Measurements from ENCODE around the gene ISLR2. TPM values are rescaled to one million over a fixed set of nuclear protein-coding genes. Genes with fewer than 3 reads are reported as not detected.

ISLR2 gene
- total RNA-seq, 1 donor from 2014 or later, result 1.0 TPM

DNA sequence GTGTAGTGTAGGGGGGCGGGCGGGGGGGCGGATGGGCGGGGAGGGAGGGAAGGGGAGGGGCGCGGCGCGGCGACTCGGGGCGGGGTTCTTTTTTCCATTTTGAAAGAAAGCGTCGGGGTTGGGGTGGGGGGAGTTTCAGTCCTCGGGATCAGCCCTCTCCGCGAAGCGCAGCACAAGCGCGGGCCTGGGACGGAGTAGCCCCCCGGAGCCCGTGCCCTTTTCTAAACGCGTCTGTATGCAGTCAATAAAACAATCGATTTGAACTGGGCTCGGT is 6.1 kb downstream of the ISLR2 start:
- TF ChIP-seq, protein P1, sequence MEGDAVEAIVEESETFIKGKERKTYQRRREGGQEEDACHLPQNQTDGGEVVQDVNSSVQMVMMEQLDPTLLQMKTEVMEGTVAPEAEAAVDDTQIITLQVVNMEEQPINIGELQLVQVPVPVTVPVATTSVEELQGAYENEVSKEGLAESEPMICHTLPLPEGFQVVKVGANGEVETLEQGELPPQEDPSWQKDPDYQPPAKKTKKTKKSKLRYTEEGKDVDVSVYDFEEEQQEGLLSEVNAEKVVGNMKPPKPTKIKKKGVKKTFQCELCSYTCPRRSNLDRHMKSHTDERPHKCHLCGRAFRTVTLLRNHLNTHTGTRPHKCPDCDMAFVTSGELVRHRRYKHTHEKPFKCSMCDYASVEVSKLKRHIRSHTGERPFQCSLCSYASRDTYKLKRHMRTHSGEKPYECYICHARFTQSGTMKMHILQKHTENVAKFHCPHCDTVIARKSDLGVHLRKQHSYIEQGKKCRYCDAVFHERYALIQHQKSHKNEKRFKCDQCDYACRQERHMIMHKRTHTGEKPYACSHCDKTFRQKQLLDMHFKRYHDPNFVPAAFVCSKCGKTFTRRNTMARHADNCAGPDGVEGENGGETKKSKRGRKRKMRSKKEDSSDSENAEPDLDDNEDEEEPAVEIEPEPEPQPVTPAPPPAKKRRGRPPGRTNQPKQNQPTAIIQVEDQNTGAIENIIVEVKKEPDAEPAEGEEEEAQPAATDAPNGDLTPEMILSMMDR (IDR thresholded peaks at IDR 0.05; ENCODE audit: insufficient read depth, low read length, poor library complexity, severe bottlenecking), result no peak
- peak overlapping the region; percentile 36 for H3K4me3 ChIP-seq (ENCODE audit: low read depth, low read length)
- DNase-seq (ENCODE audit: low read depth), result no peak
- H3K27me3 ChIP-seq (ENCODE audit: control insufficient read depth, insufficient read depth, low read length), result peaks cover 53% of the 10 kb centered on the region
- H3K36me3 ChIP-seq (ENCODE audit: control insufficient read depth, insufficient read depth, low read length), result no peaks in the 10 kb centered on the region

DNA sequence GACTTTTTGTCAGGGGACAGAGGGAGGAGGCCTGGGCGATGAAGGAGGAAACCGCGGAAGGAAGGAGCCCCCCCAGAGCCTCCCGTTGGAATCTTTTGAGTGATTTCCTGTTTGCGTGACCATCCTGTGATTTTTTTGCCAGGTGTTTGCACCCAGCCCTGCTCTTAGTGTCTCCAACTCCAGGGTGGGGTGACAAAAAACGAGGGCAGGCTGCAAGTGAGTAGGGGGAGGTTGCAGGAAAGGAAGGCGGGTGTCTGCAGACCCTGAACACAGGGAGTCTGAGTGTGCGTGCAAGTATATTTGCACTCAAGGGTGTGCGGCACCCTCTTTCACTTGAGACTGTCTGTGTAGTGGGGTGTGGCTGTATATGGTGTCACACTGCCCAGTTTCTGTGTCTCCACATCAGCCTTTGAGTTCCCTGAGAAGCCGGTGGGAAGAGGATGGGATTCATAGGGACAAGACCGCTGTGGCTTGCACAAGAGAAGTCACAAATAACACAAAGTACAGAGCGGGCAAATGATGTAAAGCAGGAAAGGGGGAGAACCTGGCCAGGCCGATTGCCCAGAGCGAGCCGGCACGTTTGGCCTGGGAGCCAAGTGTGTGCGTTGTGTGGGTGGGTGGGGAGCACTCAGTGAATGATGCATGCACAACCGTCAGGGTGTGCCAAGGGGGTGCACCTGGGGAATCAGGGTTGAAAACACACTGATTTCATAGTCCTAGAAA is 6.6 kb downstream of the ISLR2 start:
- TF ChIP-seq, protein P1 (IDR thresholded peaks at IDR 0.05; ENCODE audit: insufficient read depth, low read length, poor library complexity, severe bottlenecking), result no peak
- Histone ChIP-seq H3K36me3 (ENCODE audit: control insufficient read depth, insufficient read depth, low read length) (no peaks in the 10 kb centered on the region), H3K4me3 (ENCODE audit: low read depth, low read length) (peak overlapping the region; percentile 36), H3K27me3 (ENCODE audit: control insufficient read depth, insufficient read depth, low read length) (peaks cover 48% of the 10 kb centered on the region)
- DNase-seq (ENCODE audit: low read depth), result no peak

DNA sequence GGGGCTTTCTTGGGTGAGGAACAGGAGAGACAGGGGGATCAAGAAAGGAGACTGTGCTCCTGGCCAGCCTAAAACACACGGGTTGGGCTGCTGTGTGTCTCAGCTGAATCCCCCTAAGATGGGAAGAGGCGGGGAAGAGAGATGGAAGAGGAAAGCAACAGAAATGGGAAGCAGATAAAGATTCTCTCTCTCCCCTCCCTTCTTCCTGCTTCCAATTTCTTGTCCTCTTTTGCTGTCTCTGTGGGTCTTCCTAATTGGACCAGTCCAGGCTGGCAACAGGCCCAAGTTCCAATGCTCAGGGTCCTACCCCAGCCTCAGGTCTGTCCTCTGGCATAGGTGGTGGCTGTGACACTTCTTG is 7.1 kb downstream of the ISLR2 start:
- no peak overlapping the region for H3K4me3 ChIP-seq (ENCODE audit: low read depth, low read length)
- peaks cover 43% of the 10 kb centered on the region for H3K27me3 ChIP-seq (ENCODE audit: control insufficient read depth, insufficient read depth, low read length)
- DNase-seq (ENCODE audit: low read depth), result no peak
- no peaks in the 10 kb centered on the region for H3K36me3 ChIP-seq (ENCODE audit: control insufficient read depth, insufficient read depth, low read length)
- TF ChIP-seq, protein P1 (IDR thresholded peaks at IDR 0.05; ENCODE audit: insufficient read depth, low read length, poor library complexity, severe bottlenecking), result no peak

DNA sequence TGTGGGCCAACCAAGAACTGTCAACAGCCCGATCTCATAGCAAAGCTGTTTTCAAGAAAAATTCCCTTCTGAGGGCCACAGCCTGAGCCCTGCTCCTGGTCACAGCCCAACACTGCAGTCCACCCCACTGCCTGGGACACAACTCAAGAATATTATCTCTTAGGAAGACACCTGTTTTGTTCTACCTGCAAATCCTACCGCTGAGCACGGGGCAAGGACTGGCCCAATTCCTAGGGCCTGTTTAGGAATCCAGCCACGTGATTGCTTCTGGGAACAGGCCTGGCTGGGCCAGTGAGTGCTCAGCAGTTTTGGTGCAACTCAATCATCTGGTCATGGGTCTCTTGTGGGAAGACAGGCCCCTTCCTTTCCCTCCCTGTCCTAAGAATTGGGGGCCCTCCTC is 8.3 kb downstream of the ISLR2 start:
- Histone ChIP-seq H3K27me3 (ENCODE audit: control insufficient read depth, insufficient read depth, low read length) (peaks cover 31% of the 10 kb centered on the region), H3K36me3 (ENCODE audit: control insufficient read depth, insufficient read depth, low read length) (no peaks in the 10 kb centered on the region), H3K4me3 (ENCODE audit: low read depth, low read length) (no peak overlapping the region)
- DNase-seq (ENCODE audit: low read depth), result no peak
- TF ChIP-seq, protein P1 (IDR thresholded peaks at IDR 0.05; ENCODE audit: insufficient read depth, low read length, poor library complexity, severe bottlenecking), result no peak

DNA sequence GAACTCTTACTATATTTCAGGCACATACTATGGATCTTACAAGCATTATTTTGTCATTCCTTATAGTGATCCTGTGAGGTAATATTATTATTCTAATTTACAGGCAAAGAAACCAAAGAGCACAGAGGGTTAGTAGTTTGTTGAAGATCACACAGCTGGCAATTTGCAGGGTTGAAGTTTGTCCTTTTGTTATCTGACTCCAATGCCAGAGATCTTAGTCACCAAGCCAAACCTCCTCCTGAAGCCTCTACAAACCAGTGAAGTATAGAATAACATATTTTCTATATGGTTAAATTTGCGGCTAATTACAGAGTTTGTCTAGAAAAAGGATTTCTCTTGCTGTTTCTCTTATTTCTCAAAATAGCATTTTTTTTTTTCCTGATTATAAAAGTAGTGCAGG is 11.2 kb downstream of the ISLR2 start:
- Histone ChIP-seq H3K36me3 (ENCODE audit: control insufficient read depth, insufficient read depth, low read length) (no peaks in the 10 kb centered on the region), H3K27me3 (ENCODE audit: control insufficient read depth, insufficient read depth, low read length) (peaks cover 12% of the 10 kb centered on the region), H3K4me3 (ENCODE audit: low read depth, low read length) (no peak overlapping the region)
- TF ChIP-seq, protein P1 (IDR thresholded peaks at IDR 0.05; ENCODE audit: insufficient read depth, low read length, poor library complexity, severe bottlenecking), result no peak
- no peak for DNase-seq (ENCODE audit: low read depth)

DNA sequence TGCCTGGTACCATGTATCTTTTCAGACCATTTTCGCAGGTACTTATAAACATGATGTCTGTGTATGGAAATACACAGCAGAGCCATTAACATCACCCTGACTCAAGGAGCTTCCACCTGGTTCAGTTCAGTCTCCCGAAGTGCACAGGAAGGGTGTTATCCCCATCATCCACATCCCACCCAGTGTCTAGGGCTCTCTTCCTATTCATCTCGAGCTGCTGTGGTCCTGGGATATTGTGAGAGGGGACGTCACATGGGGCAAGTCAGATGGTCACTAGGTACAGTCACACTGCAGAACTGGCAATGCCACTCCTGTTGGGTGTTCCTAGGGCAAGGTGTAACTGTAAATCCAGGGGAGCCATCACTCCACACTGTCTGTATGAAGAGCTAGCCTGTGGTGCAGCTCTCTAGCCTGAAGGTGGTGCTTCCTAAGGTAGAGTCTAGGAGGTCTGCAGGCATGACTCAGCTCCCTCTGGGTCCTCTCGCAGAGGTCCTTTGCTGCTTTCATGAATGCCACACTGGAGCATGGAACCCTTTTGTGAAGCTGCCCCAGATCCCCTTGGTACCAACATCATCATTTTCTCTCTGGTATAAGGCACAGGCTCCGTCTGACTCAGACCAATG is 13.9 kb downstream of the ISLR2 start:
- Histone ChIP-seq H3K4me3 (ENCODE audit: low read depth, low read length) (no peak overlapping the region), H3K36me3 (ENCODE audit: control insufficient read depth, insufficient read depth, low read length) (no peaks in the 10 kb centered on the region), H3K27me3 (ENCODE audit: control insufficient read depth, insufficient read depth, low read length) (peaks cover 8% of the 10 kb centered on the region)
- no peak for DNase-seq (ENCODE audit: low read depth)
- TF ChIP-seq, protein P1 (IDR thresholded peaks at IDR 0.05; ENCODE audit: insufficient read depth, low read length, poor library complexity, severe bottlenecking), result peak; percentile 15
